Left renal pelvis (tissue), 4 donors: ENCODE results near the gene LAPTM5. TPM values are rescaled to one million over a fixed set of nuclear protein-coding genes. Genes with fewer than 3 reads are reported as not detected.

ENCODE experiments used
- DNase-seq, 4 donors: peaks; one replicate each; pipeline ENCODE4 v3.0.0-alpha.2; 2013; ENCODE audit warnings: low read depth in 4 of 4, low spot score in 3 of 4
- polyA plus RNA-seq, 4 donors: library from polyadenylated mRNA; unstranded; fragments of 120-200 nt; gene quantifications; one replicate each; pipeline ENCODE4 v1.2.1, GENCODE V29; 2013; ENCODE audit not compliant: insufficient read length in 4 of 4

The LAPTM5 gene
- polyA plus RNA-seq, 4 donors, result 15.8 to 33.0 (median 17.0) TPM

DNA sequence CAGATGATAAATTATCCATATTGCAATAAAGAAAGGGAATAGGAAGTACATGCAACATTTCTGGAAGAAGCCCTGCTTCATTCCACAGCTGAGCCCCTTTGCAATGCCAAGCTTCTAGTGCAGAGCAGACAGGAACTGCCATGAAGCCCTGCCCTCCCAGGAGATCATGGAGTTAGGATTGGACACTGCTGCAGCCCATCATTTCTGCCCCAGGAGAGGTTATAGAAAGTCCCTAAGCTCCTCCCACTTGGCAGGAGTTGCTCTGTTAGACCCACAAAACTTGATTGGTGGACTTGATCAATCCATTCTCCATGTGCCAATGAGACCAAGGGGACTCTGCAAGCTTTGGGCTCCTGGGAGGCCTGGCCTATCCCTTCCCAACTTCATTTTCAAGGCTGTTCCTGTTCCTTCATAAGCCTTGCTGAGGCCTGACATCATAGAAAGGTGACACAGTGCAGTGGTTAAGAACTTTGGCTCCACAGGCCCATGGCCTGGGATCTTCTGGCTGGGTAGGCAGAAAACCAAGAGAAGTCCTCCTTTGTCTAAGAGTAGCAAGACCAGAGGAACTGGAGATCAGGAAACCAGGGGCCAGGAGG is 1.3 kb upstream of the LAPTM5 start:
- no peak for DNase-seq

DNA sequence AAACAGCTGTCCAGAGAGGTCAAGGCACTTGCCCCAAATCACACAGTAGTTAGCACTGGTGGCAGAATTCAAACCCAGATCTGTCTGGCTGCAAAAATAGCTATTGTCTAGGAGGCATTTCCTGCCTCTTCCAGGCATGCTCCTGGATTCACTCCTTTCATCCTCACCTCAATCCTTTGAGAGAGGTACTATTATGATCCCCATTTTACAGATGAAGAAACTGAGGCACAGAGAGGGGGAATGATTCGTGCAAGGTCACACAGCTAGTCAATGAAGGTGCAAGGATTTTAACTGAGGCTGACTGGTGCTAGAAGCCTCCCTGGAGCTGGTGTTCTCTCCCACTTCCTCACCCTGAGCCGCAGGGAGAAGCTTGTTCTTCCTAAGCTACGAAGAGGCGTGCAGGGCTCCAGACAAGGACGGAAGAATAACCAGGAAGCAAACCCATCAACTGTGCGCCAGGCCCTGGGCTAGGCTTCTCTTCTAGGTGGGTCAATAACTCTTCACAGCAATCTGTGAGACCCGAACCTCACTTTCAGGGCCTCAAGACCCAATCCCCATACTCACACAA is 631 bp upstream of the LAPTM5 start:
- no peak for DNase-seq

DNA sequence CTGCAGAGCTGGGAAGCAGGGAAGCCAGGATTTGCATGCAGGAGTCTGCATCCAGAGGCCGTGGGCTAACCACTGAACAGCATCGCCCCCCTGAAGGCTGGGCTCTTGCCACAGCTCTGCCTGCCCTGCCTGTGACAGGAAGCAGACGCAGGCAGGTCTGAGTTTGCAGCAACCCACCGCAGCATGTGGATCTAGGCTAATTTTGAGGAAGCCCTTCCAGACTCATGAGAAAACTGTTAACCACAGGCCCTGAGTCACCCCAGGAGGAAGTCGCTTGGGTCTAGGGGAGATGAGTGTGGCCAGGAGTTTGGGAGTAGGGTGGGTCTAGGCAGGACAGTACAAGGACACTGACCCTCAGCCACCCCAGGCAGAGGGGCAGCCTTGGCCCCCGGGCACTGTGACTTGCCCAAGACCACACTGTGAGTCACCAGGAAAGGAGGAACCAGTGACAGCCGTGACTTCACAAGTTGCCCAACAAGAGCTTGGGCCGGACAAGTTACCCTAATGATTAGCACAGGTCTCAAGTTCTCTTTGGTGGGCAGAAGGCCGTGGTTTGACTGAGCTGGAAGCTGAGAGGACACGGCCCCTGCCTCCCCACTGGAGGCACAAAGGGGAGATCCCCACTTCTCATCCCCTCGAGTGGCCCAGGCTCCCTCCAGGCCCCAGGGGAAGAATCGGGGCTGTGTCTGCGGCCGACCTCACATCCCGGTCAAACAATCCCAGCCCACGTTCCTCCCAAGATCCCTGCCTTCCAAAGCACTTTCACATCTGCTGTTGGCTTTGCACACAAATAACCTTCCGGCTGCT is 826 bp downstream of the LAPTM5 start:
- DNase-seq, result no peak

DNA sequence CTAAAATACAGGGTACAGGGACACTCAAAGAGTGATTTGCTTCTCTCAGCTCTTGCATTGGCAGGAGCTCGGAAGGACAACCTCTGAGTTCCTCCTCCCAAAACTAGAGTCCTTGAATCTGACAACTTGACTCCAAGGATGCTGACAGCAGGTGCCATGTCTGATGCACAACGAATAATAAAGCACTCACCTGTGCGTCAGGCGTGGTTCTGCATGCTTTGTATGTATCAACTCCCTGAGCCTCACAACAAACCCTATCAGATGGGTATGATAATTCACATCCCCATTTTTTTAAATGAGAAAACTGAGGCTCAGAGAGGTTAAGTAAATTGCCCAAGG is 1.4 kb downstream of the LAPTM5 start:
- no peak for DNase-seq

DNA sequence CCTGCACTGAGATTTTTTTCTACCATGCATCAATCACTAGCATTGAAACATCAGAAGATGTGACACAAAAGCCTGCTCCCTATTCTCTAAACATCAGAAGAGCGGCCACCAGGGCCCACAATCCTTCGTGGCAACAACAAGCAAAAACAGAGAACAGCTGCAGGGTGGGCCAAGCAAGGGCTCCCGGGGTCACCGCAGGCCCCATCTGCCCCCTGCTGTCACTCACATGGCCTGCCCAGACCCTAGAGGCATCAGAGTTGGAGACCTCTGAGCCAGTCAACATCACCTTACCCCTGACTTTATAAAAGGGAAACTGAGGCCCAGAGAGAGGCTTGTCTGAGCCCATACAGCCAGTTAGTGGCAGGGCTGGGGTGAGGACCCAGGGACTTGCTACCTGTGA is 1.8 kb downstream of the LAPTM5 start:
- no peak for DNase-seq

DNA sequence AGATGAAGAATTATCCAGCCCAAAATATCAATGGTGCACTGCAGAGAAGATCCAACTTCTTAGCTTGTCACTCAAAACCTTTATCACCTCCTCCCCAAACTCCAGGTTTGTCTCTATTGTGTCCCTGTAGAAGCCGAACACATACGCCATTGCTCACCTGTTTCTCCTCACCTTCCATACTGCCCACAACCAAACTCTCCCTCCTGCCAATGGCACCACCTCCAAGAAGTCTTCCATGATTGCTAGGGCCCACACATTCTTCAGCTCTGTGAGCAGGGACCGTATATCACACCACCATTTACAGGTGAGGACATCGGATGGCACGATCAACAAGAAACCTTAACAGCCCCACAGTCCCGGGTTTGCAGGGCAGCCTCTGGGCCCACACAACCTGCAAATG is 2.2 kb downstream of the LAPTM5 start:
- no peak for DNase-seq

DNA sequence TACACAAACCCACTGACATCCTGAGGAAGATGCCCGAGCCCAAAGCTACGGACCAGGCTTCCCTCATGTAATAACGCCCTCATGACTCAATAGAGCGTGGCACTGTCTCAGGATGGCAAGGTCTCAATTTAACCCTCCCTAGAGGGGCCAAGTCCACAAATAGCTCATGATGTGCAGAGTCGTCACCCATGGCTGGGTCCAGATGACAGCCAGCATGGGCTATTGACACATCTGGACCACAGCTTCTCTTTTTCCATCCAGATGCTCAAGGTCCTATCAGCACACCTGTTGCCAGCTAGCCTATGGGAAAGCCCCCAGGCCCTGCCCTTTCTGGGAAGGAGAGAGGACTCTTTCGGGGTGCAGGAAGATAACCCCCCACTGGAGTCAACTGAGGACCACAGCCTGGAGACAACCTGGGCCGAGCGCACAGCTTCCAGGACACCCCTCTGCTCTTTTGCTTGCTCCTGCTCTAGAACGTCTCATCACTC is 2.8 kb downstream of the LAPTM5 start:
- no peak for DNase-seq

DNA sequence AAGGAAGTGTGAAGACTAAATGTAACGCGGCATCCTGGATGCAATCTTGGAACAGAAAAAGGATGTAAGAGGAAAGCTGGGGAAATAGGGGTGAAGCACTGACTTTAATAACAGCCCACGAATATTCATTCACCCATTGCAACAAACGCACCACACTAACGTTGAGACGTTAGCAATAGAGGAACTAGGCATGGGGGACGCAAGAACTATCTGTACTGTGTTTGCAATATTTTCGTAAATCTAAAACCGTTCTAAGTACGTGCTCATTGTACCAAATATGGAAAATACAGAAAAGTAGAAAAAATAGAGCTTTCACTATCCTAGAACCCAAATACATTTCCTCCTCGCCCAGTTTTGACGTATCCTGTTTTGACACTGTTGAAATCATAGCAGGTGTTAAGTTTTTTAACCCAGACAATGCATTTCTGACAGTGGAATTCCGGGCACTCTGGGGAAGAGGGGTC is 3.9 kb downstream of the LAPTM5 start:
- DNase-seq, result no peak

DNA sequence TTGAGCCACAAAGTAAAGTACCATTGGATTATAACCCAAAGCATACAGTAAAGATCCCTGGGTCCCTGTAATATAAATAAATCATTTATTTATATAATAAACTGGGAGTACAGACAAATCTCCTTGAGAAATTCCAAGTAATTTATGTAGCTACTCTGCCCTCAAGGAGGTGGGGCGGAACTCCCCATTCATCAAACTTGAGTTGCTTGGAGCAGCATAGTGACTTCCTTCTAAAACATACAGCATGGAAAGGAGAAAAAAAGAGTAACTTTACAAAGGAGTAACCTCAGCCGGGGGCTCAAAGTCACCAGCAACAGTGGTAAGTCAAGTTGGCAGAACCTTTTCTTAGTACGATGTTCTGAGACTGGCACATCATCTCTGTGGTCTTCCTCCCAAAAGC is 4.5 kb downstream of the LAPTM5 start:
- DNase-seq, result no peak

DNA sequence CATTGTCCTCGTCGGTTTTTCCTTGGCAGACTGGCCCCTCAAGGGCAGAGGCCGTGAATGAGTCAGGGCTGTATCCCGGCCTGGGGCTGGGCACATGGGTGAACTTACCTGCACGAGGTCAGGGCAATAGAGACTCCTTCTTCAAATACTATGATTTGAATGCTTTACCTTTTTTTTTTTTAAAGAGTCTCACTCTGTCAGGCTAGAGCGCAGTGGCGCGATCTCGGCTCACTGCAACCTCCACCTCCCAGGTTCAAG is 5.0 kb downstream of the LAPTM5 start:
- DNase-seq, result no peak

DNA sequence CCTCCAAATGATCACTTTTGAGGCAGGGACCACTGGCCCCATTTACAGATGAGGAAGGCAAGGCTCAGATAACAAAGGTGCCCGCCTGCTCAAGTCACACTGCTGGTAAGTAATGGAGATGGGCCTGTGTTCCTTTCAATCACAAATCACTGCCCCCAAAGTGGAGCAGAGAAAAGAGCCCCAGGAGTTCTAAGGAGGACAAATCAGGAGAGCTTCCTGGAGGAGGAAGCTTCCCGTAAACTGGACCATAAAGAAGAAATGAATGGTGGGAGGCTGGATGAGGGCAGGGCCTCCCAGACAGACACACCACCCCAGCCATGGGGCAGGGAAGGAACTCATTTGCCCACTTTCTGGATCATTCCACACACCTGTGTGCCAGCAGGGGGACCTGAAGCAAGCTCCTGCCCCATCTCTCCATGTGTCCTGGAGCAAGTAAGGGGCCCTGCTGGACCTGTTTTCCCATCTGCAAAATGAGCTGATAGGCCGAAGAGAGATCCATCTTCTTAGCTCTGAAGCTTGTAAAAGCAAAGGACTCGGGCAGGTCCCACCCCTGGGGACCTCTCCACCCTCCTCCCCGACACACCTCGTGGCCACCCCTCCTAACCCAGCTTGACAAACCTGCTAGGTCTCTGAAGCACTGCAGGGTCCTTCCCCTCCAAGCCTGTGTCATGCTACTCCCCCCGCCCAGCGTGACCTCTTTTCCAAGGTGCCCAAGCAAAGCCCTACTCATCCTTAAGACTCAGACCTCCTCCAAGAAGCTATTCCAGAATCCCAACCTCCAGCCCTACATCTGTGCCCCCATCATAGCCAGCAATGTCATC is 5.5 kb downstream of the LAPTM5 start:
- no peak for DNase-seq

DNA sequence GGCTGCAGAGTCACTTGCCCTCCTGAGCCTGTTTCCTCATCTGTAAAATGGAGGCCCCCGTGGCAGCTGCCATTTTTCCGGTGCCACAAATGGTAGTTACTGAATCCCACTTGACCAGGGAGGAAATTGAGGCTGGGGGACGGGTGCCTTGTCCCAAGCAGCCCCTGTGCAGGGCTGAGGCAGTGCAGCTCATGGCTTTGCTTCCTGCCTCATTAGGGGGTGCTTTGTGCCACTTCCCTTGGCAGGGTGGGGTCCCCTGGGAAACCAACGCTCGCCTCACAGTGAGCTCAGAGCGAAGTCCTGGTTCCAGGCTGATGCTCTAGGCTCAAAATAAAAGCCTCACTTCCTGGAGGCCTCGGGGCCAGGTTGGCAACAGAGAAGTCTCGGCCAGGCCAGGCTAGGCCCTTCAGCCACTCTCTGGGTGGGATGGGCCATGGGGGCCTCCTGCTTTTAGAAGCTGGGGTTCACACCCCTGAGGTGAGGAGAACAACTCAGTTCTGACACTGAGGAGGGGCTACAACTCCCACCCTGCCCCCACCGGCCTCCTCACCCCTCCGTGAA is 6.8 kb downstream of the LAPTM5 start:
- no peak for DNase-seq

DNA sequence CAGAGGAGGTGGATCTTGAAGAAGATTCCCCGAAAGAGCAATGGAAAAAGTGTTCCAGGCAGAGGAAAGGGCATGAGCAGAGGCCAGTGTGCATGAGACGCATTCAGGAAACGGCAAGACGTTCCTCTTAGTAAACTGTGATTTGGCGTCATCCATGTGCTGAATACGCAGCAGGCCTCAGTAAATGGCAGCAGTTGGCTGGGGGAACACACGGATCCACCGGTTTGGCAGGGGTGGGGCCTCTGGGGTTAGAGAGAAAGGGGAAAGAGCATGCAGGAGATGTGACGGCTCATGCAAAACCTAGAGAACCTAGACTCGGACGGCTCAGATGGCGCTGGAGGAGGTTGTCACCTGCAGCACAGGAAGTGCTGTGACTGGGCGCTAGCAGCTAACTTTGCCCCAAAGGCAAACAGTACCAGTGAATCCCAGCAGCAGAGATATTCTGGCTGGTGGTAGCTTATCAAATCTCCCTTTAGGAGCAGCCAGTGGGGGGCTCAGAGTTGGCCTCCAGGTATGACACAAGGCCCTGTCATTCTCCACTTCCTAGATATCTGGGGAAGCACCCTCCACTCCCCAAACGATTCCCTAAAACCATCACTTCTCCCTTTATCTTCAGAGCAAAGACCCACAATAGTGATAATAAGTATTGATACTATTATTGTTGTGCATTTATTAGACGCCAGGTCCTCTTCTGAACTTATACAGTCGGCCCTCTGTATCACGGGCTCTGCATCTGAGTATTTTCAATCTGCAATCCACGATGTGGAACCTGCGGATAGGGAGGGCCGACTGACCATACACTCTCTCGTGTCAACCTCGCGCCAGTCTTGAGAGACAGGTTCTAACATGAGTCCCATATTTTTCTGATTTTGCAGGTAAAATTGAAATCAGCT is 7.6 kb downstream of the LAPTM5 start:
- DNase-seq, result no peak

DNA sequence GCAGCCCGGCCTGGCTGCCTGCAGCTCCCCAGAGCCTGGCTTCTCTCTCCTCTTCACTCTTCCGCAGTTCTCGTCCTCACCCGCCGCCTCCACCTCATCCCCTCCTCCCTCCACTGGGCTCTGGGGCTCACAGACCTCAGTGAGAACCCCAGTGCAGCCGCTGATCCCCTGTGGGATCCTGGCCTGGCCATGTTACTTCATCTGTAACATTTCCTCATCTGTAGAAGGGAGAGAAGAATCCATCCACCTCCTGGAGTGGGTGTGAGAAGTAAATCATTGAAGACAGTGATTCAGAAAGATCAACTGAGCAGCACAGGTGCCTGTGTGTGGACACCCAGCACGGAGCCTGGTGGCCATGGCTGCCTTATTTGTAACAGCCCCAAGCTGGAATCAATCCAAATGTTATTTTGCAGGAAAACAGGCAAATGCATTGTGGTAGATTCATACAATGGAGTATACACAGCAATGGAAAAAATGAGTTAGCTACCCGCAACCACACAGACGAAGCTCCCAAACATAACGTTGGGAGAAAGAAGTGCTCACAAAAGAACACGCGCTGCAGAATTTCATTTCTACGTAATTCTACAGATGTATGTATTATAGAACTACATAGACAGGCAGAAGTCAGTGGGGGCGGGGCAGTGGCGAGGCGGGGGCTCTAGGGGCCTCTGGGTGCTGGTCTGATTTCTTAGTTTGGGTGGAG is 8.7 kb downstream of the LAPTM5 start:
- DNase-seq, result no peak

DNA sequence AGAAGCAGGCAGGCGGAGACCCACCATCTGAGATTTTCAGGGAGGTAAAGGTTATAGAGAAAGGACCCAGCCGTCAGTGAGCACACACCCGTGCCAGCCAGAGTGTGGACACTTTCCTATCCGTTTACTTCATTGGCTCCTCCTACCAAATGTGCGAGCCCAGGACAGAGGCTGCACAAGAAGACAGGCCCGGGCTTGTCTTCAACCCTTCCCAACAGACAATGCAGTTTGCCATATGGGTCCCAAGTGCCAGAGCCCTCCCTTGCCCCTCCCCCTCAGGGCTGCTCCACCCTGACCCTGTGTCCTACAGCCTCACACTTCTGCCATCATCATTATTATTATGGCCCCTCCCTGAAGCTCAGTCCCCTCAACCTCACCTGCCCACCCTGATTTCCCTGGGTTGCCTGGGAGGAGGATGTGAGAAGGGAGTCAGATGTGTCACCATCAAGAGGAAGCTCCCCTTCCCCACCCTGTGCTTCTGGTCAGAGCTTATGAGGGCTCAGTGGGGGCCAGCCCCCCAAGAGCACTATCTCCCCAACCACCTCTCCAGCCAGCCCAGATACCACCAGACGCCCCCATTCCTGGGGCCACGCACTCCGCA is 9.4 kb downstream of the LAPTM5 start:
- no peak for DNase-seq

DNA sequence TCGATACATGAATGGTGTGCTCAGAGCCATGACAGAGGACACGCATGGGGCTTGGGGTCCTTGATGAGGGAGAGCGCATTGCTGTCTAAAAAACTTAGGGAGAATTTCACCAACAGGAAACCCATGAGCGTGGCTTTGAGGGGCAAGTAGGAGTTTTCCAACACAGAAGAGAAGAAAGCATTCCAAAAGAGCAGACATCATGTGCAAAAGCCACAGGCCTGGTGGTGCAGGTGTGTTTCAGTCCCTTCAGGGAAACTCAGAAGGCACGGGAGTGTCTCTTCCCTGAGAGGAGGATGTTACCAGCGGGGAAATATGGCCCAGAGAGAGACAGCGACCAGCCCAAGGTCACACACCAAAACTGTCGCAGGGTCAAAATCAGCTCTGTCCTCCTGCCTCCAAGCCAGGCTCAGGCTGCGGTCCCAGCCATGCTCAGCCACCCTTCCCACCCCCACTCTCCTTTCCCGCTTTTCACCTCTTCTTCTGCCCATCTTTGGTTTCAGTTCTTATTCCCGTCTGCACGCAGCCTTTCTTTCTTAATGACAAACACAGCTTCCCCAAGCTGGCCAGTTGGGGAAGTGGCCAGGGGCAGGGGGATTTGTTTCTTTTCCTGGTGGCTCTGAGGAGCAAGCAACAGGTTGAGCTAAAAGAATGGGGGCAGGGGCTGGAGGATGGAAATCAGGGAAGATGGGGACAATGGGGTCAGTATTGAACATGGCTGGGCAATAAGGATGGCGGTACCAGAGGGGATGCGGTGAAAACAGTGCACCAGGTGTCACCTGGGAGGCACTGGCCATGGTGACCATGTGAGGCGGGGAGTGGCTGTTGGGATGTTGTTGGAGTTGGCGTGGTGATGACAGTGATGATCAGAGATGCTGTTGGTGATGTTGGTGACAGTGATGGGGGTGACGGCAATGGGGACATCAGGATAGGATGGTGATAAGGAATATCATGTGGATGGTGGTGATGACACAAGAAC is 10.3 kb downstream of the LAPTM5 start:
- no peak for DNase-seq

DNA sequence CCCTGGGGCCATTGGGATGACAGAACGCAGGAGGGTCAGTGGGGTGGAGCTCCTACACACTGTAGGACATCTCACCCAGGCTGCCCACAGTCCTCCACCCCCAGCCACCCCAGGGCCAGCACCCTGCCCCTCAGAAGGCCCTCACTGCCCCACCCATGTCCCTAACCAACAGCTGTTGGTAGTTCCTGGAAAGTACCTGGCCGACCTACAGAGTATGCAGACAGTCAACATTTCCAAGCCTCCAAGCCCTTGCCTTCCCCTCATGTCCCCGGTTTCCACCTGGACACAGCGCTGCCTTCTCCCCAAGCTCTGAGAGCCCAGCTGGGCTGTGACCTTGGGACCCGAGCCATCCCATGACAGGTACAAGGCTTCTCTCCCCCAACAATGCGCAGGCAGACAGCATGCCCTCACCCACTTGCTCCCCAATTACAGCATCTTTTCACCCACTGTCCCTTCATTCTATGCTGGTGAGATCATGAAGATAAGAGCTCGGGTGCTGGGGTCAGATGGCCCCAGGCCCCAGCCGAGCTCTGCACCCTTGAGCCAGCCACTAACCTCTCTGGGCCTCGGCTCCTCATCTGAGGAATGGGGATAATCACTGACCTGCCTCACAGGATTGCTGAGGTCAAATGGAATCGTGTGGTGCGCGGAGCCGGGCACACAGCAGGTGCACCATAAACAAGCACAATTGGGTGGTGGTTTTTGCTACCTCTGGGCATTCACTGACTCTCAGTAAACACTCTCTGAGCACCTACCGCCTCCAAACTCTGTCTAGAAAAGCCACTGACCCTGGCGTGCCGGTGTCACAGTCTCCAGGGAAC is 11.2 kb downstream of the LAPTM5 start:
- DNase-seq, result no peak
